GM19395 (cell line): ENCODE measurements around the gene EME2.
"Not testable (repeated sequence)": the region's sequence is repeated elsewhere in the genome, so short reads cannot be mapped to it uniquely, and the experiment has no call there.

ENCODE experiments used
- ATAC-seq: cut with Tn5 transposase; IDR thresholded peaks from one replicate; pipeline ENCODE4 v1.9.1; 2021; ENCODE audit warnings: mild to moderate bottlenecking, moderate library complexity; ENCODE audit not compliant: unreplicated experiment

EME2 gene

DNA sequence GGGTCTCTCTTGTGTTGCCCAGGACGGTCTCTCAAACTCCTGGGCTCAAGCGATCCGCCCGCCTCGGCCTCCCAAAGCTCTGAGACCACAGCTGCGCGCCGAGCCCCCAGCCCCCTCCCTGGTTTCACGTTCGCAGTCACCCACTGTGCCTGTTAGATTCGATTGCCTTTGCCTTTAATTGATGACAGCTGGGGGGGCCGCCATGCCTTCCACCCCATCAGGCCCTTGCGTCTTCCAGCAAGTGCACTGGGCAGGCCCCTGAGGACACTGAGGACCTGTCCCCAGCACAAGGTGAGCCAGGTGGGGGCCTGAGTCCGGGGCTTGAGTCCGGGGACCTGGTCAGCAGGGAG, 17.6 kb downstream of the EME2 start:
- no peak for ATAC-seq

DNA sequence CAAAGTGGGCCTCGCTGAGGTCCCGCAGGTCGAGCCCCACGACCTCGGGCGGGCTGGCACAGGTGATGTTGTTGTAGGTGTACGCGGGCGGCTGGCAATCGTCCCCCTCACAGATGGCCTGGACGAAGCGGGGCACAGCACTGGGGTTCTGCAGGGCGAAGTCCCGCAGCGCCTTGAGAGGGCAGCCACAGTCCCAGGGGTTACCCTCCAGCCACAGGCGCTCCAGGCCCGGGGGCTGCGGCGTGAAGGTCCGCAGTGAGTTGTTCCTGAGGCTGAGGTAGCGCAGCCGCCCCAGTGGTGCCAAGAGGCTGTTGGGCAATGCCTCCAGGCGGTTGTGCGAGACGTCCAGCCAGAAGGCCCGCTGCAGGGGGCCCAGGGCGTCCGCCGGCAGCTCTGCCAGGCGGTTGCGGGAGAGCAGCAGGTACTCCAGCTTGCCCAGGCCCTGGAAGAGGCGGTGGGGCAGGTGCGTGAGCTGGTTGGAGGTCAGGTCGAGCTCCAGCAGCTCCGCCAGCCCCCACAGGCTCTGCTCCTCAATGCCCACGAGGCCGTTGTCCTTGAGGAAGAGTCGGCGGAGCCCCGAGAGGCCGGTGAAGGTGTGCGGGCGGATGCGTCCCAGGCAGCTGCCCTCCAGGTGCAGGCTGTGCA, 18.1 kb downstream of the EME2 start:
- ATAC-seq: no peak

GRCh38 chr16:1791256-1791942, 18.8 kb downstream of the EME2 start:
- ATAC-seq: no peak

GRCh38 chr16:1791943-1792812, 19.6 kb downstream of the EME2 start:
- ATAC-seq: no peak

GRCh38 chr16:1792836-1793577, 20.4 kb downstream of the EME2 start:
- no peak for ATAC-seq

DNA sequence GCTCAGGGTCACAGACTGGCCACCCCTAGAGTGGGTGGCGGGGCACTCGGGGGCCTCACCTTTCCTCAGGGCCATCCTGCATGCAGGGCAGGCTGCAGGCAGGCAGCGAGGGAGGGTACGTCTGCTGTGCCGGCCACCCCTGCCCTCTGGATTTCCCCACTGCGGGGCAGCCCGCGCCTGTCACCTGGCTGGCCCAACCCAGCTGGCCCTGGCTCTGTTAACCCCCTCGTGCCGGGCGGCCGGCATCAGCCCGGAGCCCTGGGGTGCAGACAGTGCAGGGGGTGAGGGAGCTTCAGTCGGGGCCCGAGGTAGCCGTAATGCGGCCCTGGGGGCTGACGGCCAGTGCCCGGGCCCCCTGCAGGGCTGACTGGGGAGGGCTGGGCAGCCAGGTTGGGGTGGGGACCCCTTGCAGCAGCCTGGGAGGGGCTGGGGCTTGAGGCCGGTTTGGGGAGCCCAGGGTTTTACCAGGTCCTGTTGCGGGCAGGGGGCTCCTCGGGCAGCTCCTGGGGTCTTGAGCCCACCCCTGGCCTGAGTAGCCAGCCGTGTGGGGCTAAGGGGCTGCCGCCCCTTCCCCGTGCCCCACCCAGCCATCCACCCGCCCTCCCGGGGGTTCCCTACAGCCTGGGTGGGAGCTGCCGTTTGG, 21.1 kb downstream of the EME2 start, which contains the start of gene IGFALS:
Gene IGFALS, minus strand, starts transcription at position 128 of the 643 bp plus-strand sequence. Its CDS starts 53 bp downstream, at position 75.
- ATAC-seq: no peak

GRCh38 chr16:1794221-1794871, 21.7 kb downstream of the EME2 start:
- no peak for ATAC-seq

GRCh38 chr16:1794908-1795666, 22.5 kb downstream of the EME2 start:
- no peak for ATAC-seq

- not testable (repeated sequence) for ATAC-seq
Measured at GRCh38 chr16:1799263-1799662, 26.7 kb downstream of the EME2 start.

GRCh38 chr16:1800701-1801100, 28.1 kb downstream of the EME2 start:
- ATAC-seq: no peak

- ATAC-seq: no peak
Measured at GRCh38 chr16:1807626-1808025, 35.0 kb downstream of the EME2 start.

DNA sequence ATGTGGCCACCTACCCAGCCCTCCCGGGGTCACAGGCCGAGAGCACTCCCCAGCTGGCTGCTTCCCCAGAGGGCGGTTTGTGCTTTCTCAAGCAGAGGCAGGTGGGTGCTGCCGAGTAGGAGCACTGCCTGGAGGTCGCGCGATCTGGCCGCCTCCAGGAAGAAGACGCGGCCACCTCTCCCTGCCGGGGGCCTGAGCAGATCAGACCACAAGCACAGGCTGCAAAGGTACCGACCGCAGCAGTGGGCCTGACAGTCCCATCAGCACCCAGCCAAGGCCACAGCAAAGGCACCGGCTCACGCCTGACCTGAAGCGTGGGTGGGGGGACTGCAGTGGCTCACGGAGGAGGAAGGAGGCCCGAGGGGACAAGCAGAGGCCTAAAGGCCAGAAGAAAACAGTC, 36.1 kb downstream of the EME2 start:
- ATAC-seq: no peak

GRCh38 chr16:1809281-1809801, 36.7 kb downstream of the EME2 start:
- no peak for ATAC-seq

GRCh38 chr16:1810106-1810505, 37.5 kb downstream of the EME2 start:
- no peak for ATAC-seq

DNA sequence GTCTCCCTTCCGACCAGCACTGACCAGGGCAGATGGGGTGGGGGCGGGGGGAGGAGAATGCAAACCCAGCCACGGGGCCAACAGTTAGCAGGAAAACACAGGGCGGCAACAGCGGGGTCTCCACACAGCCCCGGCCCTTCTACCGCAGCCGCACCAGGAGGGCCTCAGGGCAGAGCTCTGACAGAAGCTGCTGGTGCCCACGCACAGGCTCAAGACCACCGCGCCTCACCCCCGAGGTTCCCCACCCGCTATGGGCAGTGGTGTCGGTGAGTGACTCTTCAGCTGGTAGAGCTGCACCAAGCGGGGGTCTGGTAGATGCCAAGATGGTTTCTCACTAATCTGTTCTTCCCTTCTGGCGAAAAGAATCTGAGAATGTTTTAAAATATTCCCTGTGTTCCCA, 37.9 kb downstream of the EME2 start:
- ATAC-seq: no peak

GRCh38 chr16:1812732-1813163, 40.1 kb downstream of the EME2 start:
- ATAC-seq: no peak

DNA sequence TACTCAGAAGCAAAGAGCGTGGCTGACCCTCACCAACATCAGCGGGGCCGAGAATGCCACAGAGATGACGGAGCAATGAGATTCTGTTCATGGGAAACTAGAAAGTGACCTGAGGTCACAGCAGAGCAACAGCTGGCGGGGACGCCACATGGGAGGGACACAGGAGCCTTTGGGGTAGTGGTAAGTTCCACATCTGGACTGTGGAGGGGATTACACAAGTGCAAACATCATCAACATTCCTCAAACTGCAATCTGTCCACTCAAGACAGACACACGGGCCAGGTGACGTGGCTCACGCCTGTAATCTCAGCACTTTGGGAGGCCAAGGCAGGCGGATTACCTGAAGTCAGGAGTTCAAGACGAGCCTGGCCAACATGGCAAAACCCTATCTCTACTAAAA, 42.9 kb downstream of the EME2 start:
- no peak for ATAC-seq

GRCh38 chr16:1816396-1817275, 44.0 kb downstream of the EME2 start:
- no peak for ATAC-seq
